HEK293 (cell line): ENCODE results near the gene GNG12.

ENCODE experiments used
- CTCF ChIA-PET: fragments of 350-600 bp; formaldehyde crosslinking; extraction: SDS; loops from one replicate; lab custom pipeline; 2021; ENCODE audit warnings: antibody characterized with exemption; lab: Yijun Ruan, JAX
- POLR2A ChIA-PET: fragments of 300-600 bp; formaldehyde crosslinking; extraction: SDS; loops from one replicate; lab custom pipeline; 2020; ENCODE audit warnings: antibody characterized with exemption, inconsistent platforms; lab: Yijun Ruan, JAX
- H3K27ac ChIP-seq: fragments of 200-500 bp; sonication (Bioruptor generic); 2 replicates; pipeline ENCODE4 v1.5.1; 2014; ENCODE audit warnings: low read depth, low read length, control low read depth, inconsistent platforms; ENCODE audit errors: extremely low read depth
- H3K36me3 ChIP-seq, 2 experiments: fragments of 200-500 bp in 1 of 2; sonication (Bioruptor generic) in 1 of 2; 1 replicate in 1 of 2; 2 replicates in 1 of 2; pipeline ENCODE4 v1.5.1; 2014 to 2017; ENCODE audit warnings: inconsistent platforms in 2 of 2, low read length in 2 of 2; ENCODE audit not compliant: control insufficient read depth in 2 of 2, insufficient read depth in 1 of 2
- H3K4me1 ChIP-seq: fragments of 200-500 bp; sonication (Bioruptor generic); 2 replicates; pipeline ENCODE4 v1.5.1; 2014; ENCODE audit warnings: mild to moderate bottlenecking, low read length, inconsistent platforms; ENCODE audit not compliant: control insufficient read depth, insufficient read depth
- H3K4me3 ChIP-seq: 2 replicates; pipeline ENCODE4 v1.5.1; 2011; ENCODE audit warnings: low read depth, mild to moderate bottlenecking, control low read depth, low read length, moderate library complexity
- H3K9me3 ChIP-seq: fragments of 200-500 bp; sonication (Bioruptor generic); 2 replicates; pipeline ENCODE4 v1.5.1; 2014; ENCODE audit warnings: low read depth, low read length, inconsistent platforms; ENCODE audit not compliant: control insufficient read depth, insufficient read depth
- KLF10 ChIP-seq: fragments of 450-650 bp; IDR thresholded peaks from 2 replicates; pipeline ENCODE4 v1.5.1; 2018; ENCODE audit warnings: missing biosample characterization, mild to moderate bottlenecking, missing genetic modification characterization
- KLF7 ChIP-seq: fragments of 450-650 bp; formaldehyde crosslinking; IDR thresholded peaks from 2 replicates; pipeline ENCODE4 v1.5.1; 2016; ENCODE audit warnings: missing biosample characterization, missing genetic modification characterization, borderline replicate concordance
- REPIN1 ChIP-seq: fragments of 450-650 bp; formaldehyde crosslinking; IDR thresholded peaks from 2 replicates; pipeline ENCODE4 v1.5.1; 2017; ENCODE audit warnings: missing biosample characterization, missing genetic modification characterization, low read depth
- ZBTB17 ChIP-seq: fragments of 450-650 bp; formaldehyde crosslinking; IDR thresholded peaks from 2 replicates; pipeline ENCODE4 v1.5.1; 2016; ENCODE audit warnings: missing biosample characterization, missing genetic modification characterization
- ZEB2 ChIP-seq: fragments of 450-650 bp; formaldehyde crosslinking; IDR thresholded peaks from 2 replicates; pipeline ENCODE4 v1.5.1; 2016; ENCODE audit warnings: missing biosample characterization, missing genetic modification characterization
- ZFP3 ChIP-seq: fragments of 450-650 bp; formaldehyde crosslinking; IDR thresholded peaks from 2 replicates; pipeline ENCODE4 v1.5.1; 2016; ENCODE audit warnings: low read depth, missing biosample characterization, missing genetic modification characterization
- ZFP37 ChIP-seq: fragments of 450-650 bp; formaldehyde crosslinking; IDR thresholded peaks from 2 replicates; pipeline ENCODE4 v1.5.1; 2016; ENCODE audit warnings: missing biosample characterization, missing genetic modification characterization
- ZNF184 ChIP-seq: fragments of 450-650 bp; IDR thresholded peaks from 2 replicates; pipeline ENCODE4 v1.5.1; 2018; ENCODE audit warnings: missing biosample characterization, mild to moderate bottlenecking, missing genetic modification characterization
- ZNF248 ChIP-seq: fragments of 450-650 bp; formaldehyde crosslinking; IDR thresholded peaks from 2 replicates; pipeline ENCODE4 v1.5.1; 2017; ENCODE audit warnings: missing biosample characterization, missing genetic modification characterization
- ZNF302 ChIP-seq: fragments of 450-650 bp; formaldehyde crosslinking; IDR thresholded peaks from 2 replicates; pipeline ENCODE4 v1.5.1; 2016; ENCODE audit warnings: missing biosample characterization, missing genetic modification characterization, low read depth
- ZNF311 ChIP-seq: fragments of 450-650 bp; formaldehyde crosslinking; IDR thresholded peaks from 2 replicates; pipeline ENCODE4 v1.5.1; 2017; ENCODE audit warnings: missing biosample characterization, missing genetic modification characterization, borderline replicate concordance
- ZNF549 ChIP-seq: fragments of 450-650 bp; IDR thresholded peaks from 2 replicates; pipeline ENCODE4 v1.5.1; 2018; ENCODE audit warnings: missing biosample characterization, missing genetic modification characterization, mild to moderate bottlenecking, inconsistent platforms, moderate library complexity
- ZNF707 ChIP-seq: fragments of 450-650 bp; formaldehyde crosslinking; IDR thresholded peaks from 2 replicates; pipeline ENCODE4 v1.5.1; 2016; ENCODE audit warnings: missing biosample characterization, missing genetic modification characterization
- ZNF792 ChIP-seq: fragments of 450-650 bp; formaldehyde crosslinking; IDR thresholded peaks from 2 replicates; pipeline ENCODE4 v1.5.1; 2016; ENCODE audit warnings: missing biosample characterization, missing genetic modification characterization
- ZSCAN30 ChIP-seq: fragments of 450-650 bp; IDR thresholded peaks from 2 replicates; pipeline ENCODE4 v1.5.1; 2018; ENCODE audit warnings: missing biosample characterization, mild to moderate bottlenecking, missing genetic modification characterization, moderate library complexity
- TF ChIP-seq, protein P1 (sequence below): fragments of 450-650 bp; formaldehyde crosslinking; IDR thresholded peaks from 2 replicates; pipeline ENCODE4 v1.5.1; 2017; ENCODE audit warnings: missing biosample characterization, missing genetic modification characterization
- TF ChIP-seq, protein P2 (sequence below): fragments of 450-650 bp; formaldehyde crosslinking; IDR thresholded peaks from 2 replicates; pipeline ENCODE4 v1.5.1; 2016; ENCODE audit warnings: missing biosample characterization, missing genetic modification characterization
- TF ChIP-seq, protein P3 (sequence below): fragments of 450-650 bp; formaldehyde crosslinking; IDR thresholded peaks from 2 replicates; pipeline ENCODE4 v1.5.1; 2017; ENCODE audit warnings: missing biosample characterization, missing genetic modification characterization
- TF ChIP-seq, protein P4 (sequence below): fragments of 450-650 bp; formaldehyde crosslinking; conservative IDR thresholded peaks from 2 replicates; pipeline ENCODE4 v1.5.1; 2016; ENCODE audit warnings: low read depth, missing biosample characterization, missing genetic modification characterization
- TF ChIP-seq, protein P5 (sequence below): fragments of 450-650 bp; IDR thresholded peaks from 2 replicates; pipeline ENCODE4 v1.5.1; 2018; ENCODE audit warnings: missing biosample characterization, mild to moderate bottlenecking, missing genetic modification characterization

Gene GNG12

DNA sequence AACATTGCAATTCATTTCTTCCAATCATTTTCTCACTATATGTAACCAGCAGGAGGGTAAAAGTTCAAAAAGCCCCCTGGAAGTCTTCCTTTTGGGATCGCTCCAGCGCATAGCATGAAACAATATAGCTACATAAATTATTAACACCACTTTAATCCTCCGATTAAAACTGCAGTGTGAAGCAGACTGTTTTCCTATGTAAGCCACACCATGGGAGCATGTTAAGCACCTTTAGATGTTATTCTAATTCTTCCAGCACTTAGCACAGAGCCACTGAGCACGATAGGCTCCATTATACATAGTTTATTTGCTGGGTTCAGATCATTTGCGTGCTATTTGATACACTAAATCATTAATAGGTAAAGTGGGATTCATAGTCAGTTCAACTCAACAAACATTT, 166.6 kb downstream of the GNG12 start:
- no peaks in the 10 kb centered on the region for H3K9me3 ChIP-seq
- TF ChIP-seq ZNF549 (tag by site-specific recombination) = no peak
- TF ChIP-seq ZNF302 (tag by site-specific recombination) = no peak
- TF ChIP-seq, protein P1, sequence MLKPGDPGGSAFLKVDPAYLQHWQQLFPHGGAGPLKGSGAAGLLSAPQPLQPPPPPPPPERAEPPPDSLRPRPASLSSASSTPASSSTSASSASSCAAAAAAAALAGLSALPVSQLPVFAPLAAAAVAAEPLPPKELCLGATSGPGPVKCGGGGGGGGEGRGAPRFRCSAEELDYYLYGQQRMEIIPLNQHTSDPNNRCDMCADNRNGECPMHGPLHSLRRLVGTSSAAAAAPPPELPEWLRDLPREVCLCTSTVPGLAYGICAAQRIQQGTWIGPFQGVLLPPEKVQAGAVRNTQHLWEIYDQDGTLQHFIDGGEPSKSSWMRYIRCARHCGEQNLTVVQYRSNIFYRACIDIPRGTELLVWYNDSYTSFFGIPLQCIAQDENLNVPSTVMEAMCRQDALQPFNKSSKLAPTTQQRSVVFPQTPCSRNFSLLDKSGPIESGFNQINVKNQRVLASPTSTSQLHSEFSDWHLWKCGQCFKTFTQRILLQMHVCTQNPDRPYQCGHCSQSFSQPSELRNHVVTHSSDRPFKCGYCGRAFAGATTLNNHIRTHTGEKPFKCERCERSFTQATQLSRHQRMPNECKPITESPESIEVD (tag by site-specific recombination) = no peak
- no peak for TF ChIP-seq ZNF248 (tag by site-specific recombination)
- TF ChIP-seq ZEB2 = no peak
- TF ChIP-seq KLF10 (tag by site-specific recombination) = no peak
- TF ChIP-seq ZNF792 (tag by site-specific recombination) = no peak
- no peak for TF ChIP-seq REPIN1
- no peak for TF ChIP-seq ZNF311 (tag by site-specific recombination)
- TF ChIP-seq, protein P2, sequence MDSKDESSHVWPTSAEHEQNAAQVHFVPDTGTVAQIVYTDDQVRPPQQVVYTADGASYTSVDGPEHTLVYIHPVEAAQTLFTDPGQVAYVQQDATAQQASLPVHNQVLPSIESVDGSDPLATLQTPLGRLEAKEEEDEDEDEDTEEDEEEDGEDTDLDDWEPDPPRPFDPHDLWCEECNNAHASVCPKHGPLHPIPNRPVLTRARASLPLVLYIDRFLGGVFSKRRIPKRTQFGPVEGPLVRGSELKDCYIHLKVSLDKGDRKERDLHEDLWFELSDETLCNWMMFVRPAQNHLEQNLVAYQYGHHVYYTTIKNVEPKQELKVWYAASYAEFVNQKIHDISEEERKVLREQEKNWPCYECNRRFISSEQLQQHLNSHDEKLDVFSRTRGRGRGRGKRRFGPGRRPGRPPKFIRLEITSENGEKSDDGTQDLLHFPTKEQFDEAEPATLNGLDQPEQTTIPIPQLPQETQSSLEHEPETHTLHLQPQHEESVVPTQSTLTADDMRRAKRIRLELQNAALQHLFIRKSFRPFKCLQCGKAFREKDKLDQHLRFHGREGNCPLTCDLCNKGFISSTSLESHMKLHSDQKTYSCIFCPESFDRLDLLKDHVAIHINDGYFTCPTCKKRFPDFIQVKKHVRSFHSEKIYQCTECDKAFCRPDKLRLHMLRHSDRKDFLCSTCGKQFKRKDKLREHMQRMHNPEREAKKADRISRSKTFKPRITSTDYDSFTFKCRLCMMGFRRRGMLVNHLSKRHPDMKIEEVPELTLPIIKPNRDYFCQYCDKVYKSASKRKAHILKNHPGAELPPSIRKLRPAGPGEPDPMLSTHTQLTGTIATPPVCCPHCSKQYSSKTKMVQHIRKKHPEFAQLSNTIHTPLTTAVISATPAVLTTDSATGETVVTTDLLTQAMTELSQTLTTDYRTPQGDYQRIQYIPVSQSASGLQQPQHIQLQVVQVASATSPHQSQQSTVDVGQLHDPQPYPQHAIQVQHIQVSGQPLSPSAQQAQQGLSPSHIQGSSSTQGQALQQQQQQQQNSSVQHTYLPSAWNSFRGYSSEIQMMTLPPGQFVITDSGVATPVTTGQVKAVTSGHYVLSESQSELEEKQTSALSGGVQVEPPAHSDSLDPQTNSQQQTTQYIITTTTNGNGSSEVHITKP (tag by site-specific recombination) = no peak
- TF ChIP-seq ZFP3 (tag by site-specific recombination) = no peak
- no peak for TF ChIP-seq ZFP37
- TF ChIP-seq, protein P3, sequence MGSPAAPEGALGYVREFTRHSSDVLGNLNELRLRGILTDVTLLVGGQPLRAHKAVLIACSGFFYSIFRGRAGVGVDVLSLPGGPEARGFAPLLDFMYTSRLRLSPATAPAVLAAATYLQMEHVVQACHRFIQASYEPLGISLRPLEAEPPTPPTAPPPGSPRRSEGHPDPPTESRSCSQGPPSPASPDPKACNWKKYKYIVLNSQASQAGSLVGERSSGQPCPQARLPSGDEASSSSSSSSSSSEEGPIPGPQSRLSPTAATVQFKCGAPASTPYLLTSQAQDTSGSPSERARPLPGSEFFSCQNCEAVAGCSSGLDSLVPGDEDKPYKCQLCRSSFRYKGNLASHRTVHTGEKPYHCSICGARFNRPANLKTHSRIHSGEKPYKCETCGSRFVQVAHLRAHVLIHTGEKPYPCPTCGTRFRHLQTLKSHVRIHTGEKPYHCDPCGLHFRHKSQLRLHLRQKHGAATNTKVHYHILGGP (tag by site-specific recombination) = no peak
- no peak for TF ChIP-seq ZNF184 (tag by site-specific recombination)
- TF ChIP-seq ZSCAN30 (tag by site-specific recombination) = no peak
- TF ChIP-seq, protein P4, sequence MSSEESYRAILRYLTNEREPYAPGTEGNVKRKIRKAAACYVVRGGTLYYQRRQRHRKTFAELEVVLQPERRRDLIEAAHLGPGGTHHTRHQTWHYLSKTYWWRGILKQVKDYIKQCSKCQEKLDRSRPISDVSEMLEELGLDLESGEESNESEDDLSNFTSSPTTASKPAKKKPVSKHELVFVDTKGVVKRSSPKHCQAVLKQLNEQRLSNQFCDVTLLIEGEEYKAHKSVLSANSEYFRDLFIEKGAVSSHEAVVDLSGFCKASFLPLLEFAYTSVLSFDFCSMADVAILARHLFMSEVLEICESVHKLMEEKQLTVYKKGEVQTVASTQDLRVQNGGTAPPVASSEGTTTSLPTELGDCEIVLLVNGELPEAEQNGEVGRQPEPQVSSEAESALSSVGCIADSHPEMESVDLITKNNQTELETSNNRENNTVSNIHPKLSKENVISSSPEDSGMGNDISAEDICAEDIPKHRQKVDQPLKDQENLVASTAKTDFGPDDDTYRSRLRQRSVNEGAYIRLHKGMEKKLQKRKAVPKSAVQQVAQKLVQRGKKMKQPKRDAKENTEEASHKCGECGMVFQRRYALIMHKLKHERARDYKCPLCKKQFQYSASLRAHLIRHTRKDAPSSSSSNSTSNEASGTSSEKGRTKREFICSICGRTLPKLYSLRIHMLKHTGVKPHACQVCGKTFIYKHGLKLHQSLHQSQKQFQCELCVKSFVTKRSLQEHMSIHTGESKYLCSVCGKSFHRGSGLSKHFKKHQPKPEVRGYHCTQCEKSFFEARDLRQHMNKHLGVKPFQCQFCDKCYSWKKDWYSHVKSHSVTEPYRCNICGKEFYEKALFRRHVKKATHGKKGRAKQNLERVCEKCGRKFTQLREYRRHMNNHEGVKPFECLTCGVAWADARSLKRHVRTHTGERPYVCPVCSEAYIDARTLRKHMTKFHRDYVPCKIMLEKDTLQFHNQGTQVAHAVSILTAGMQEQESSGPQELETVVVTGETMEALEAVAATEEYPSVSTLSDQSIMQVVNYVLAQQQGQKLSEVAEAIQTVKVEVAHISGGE (tag by site-specific recombination) = no peak
- TF ChIP-seq ZBTB17 (tag by site-specific recombination) = no peak
- TF ChIP-seq, protein P5, sequence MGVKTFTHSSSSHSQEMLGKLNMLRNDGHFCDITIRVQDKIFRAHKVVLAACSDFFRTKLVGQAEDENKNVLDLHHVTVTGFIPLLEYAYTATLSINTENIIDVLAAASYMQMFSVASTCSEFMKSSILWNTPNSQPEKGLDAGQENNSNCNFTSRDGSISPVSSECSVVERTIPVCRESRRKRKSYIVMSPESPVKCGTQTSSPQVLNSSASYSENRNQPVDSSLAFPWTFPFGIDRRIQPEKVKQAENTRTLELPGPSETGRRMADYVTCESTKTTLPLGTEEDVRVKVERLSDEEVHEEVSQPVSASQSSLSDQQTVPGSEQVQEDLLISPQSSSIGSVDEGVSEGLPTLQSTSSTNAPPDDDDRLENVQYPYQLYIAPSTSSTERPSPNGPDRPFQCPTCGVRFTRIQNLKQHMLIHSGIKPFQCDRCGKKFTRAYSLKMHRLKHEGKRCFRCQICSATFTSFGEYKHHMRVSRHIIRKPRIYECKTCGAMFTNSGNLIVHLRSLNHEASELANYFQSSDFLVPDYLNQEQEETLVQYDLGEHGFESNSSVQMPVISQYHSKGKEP = no peak
- no peak for TF ChIP-seq ZNF707 (tag by site-specific recombination)
- TF ChIP-seq KLF7 (tag by site-specific recombination) = no peak
- CTCF ChIA-PET = interaction anchor here (0.6 kb wide), 1 partner anchor 102 kb away, joined by 5 read pairs; no protein-coding TSS in a partner anchor
- H3K4me1 ChIP-seq = no peaks in the 10 kb centered on the region
- POLR2A ChIA-PET = interaction anchor here (1.5 kb wide), 1 partner anchor 19 kb away, joined by 7 read pairs; the partner anchor contains the start of gene GADD45A
- no peaks in the 10 kb centered on the region for H3K36me3 ChIP-seq
- H3K27ac ChIP-seq = no peak overlapping the region
- H3K4me3 ChIP-seq = no peak overlapping the region
